AG10803 (cell line): ENCODE measurements around the gene CTBP1.

Experiments
- DNase-seq: peaks from one replicate; pipeline ENCODE4 v3.0.0; 2010; ENCODE audit warnings: low read depth
- H3K4me3 ChIP-seq: 2 replicates; pipeline ENCODE4 v1.5.1; 2011; ENCODE audit warnings: mild to moderate bottlenecking, low read length, control low read depth
- CTCF ChIP-seq: conservative IDR thresholded peaks from 2 replicates; pipeline ENCODE4 v1.5.1; 2011; ENCODE audit warnings: mild to moderate bottlenecking, low read length, control low read depth, inconsistent platforms

CTBP1 gene

GRCh38 chr4:1220566-1220965, 28.4 kb downstream of the CTBP1 start:
- no peak for DNase-seq
- no peak for TF ChIP-seq CTCF

GRCh38 chr4:1219566-1219950, 29.4 kb downstream of the CTBP1 start:
- no peak for TF ChIP-seq CTCF
- DNase-seq = no peak
- no peak overlapping the region for H3K4me3 ChIP-seq

More at GRCh38 chr4:1220566-1220965, 28.4 kb downstream of the CTBP1 start:
- no peak overlapping the region for H3K4me3 ChIP-seq

GRCh38 chr4:1218634-1219565, 30.0 kb downstream of the CTBP1 start:
- H3K4me3 ChIP-seq = no peak overlapping the region
- TF ChIP-seq CTCF = no peak
- DNase-seq = no peak

GRCh38 chr4:1217366-1217765, 31.6 kb downstream of the CTBP1 start:
- DNase-seq = no peak
- no peak overlapping the region for H3K4me3 ChIP-seq

GRCh38 chr4:1216869-1217294, 32.0 kb downstream of the CTBP1 start:
- no peak for TF ChIP-seq CTCF
- H3K4me3 ChIP-seq = no peak overlapping the region
- no peak for DNase-seq

More at GRCh38 chr4:1217366-1217765, 31.6 kb downstream of the CTBP1 start:
- TF ChIP-seq CTCF = no peak

- no peak overlapping the region for H3K4me3 ChIP-seq
- DNase-seq = no peak
- TF ChIP-seq CTCF = no peak
Observed at GRCh38 chr4:1216076-1216614, 32.8 kb downstream of the CTBP1 start.
